Thyroid gland (tissue), 4 donors: ENCODE measurements around the gene LRRC53.

Experiments used
- POLR2A ChIP-seq, 2 donors: fragments of 450-650 bp; IDR thresholded peaks; one replicate each; pipeline ENCODE4 v1.6.1; 2017; ENCODE audit warnings: antibody characterized with exemption in 2 of 2, mild to moderate bottlenecking in 2 of 2, moderate library complexity in 1 of 2
- TF ChIP-seq, protein P1 (sequence below), 6 experiments: fragments of 200-600 bp in 3 of 6; fragments of 450-650 bp in 3 of 6; sonication (generic) in 3 of 6; IDR thresholded peaks; one replicate each; pipeline ENCODE4 v1.5.1; 2016 to 2019; ENCODE audit warnings: antibody characterized with exemption in 6 of 6, mild to moderate bottlenecking in 2 of 6, inconsistent platforms in 1 of 6, moderate library complexity in 1 of 6

- no peak for TF ChIP-seq POLR2A (IDR thresholded peaks at IDR 0.05)
- TF ChIP-seq, protein P1, sequence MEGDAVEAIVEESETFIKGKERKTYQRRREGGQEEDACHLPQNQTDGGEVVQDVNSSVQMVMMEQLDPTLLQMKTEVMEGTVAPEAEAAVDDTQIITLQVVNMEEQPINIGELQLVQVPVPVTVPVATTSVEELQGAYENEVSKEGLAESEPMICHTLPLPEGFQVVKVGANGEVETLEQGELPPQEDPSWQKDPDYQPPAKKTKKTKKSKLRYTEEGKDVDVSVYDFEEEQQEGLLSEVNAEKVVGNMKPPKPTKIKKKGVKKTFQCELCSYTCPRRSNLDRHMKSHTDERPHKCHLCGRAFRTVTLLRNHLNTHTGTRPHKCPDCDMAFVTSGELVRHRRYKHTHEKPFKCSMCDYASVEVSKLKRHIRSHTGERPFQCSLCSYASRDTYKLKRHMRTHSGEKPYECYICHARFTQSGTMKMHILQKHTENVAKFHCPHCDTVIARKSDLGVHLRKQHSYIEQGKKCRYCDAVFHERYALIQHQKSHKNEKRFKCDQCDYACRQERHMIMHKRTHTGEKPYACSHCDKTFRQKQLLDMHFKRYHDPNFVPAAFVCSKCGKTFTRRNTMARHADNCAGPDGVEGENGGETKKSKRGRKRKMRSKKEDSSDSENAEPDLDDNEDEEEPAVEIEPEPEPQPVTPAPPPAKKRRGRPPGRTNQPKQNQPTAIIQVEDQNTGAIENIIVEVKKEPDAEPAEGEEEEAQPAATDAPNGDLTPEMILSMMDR (IDR thresholded peaks at IDR 0.05): no peak
Measured at GRCh38 chr1:74422421-74423292, 89.8 kb downstream of the LRRC53 start.
